ENCODE measurements around the gene ZNF397. TPM values are rescaled to one million over a fixed set of nuclear protein-coding genes. Genes with fewer than 3 reads are reported as not detected.

ZNF397 gene
- total RNA-seq, 1 experiment from 2014 or later, result 35.3 TPM

GRCh38 chr18:35252466-35252865 lies 11.6 kb downstream of the ZNF397 start:
- peaks cover 0 to 4% of the 10 kb centered on the region in 2 experiments; a peak in 3 of 5 replicates for H3K9me3 Mint-ChIP-seq

More at GRCh38 chr18:35252466-35252865, 11.6 kb downstream of the ZNF397 start:
- TF ChIP-seq, protein P1, sequence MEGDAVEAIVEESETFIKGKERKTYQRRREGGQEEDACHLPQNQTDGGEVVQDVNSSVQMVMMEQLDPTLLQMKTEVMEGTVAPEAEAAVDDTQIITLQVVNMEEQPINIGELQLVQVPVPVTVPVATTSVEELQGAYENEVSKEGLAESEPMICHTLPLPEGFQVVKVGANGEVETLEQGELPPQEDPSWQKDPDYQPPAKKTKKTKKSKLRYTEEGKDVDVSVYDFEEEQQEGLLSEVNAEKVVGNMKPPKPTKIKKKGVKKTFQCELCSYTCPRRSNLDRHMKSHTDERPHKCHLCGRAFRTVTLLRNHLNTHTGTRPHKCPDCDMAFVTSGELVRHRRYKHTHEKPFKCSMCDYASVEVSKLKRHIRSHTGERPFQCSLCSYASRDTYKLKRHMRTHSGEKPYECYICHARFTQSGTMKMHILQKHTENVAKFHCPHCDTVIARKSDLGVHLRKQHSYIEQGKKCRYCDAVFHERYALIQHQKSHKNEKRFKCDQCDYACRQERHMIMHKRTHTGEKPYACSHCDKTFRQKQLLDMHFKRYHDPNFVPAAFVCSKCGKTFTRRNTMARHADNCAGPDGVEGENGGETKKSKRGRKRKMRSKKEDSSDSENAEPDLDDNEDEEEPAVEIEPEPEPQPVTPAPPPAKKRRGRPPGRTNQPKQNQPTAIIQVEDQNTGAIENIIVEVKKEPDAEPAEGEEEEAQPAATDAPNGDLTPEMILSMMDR (conservative IDR thresholded peaks at IDR 0.05), result no peak
- H3T11ph ChIP-seq (ENCODE audit: low read length), result no peak overlapping the region
- no peaks in the 10 kb centered on the region for H3K4me1 ChIP-seq (ENCODE audit: insufficient read depth, low read length)
- no peak overlapping the region for H3K27ac ChIP-seq (ENCODE audit: insufficient read length, low read depth, low read length)
- no peak overlapping the region for H2BK15ac ChIP-seq (ENCODE audit: low read depth, low read length)
- no peaks in the 10 kb centered on the region for H3K23me2 ChIP-seq (ENCODE audit: insufficient read length, low read depth, low read length, poor library complexity, severe bottlenecking)
- H2AK5ac ChIP-seq (ENCODE audit: insufficient read length, low read length), result no peak overlapping the region
- no peak overlapping the region for H2BK120ac ChIP-seq (ENCODE audit: low read depth, low read length, poor library complexity, severe bottlenecking)
- peaks cover 53 to 77% (median 59%) of the 10 kb centered on the region in 3 experiments for H3K36me3 Mint-ChIP-seq (ENCODE audit: insufficient read depth in 1 of 3, low read depth in 3 of 3)
- no peak overlapping the region for H3K4ac ChIP-seq (ENCODE audit: low read depth, low read length)
- no peak overlapping the region for H4K91ac ChIP-seq (ENCODE audit: insufficient read length, low read depth, low read length)
- H3K4me2 ChIP-seq (ENCODE audit: insufficient read depth, insufficient read length, low read length), result no peak overlapping the region
- no peaks in the 10 kb centered on the region for H3K27me3 Mint-ChIP-seq (ENCODE audit: low read depth)
- H3K9me3 ChIP-seq (ENCODE audit: control insufficient read depth, low read depth, low read length), result no peaks in the 10 kb centered on the region
- H2BK20ac ChIP-seq (ENCODE audit: low read depth, low read length, poor library complexity, severe bottlenecking), result no peak overlapping the region
- H3K23ac ChIP-seq (ENCODE audit: insufficient read length, low read depth, low read length), result no peak overlapping the region
- no peaks in the 10 kb centered on the region for H3K79me1 ChIP-seq (ENCODE audit: insufficient read depth, low read depth, low read length, poor library complexity, severe bottlenecking)
- no peaks in the 10 kb centered on the region for H3K4me1 Mint-ChIP-seq
- H3K14ac ChIP-seq (ENCODE audit: insufficient read depth, low read length), result no peak overlapping the region
- H3K4me3 Mint-ChIP-seq, result no peak overlapping the region
- H2AFZ ChIP-seq (ENCODE audit: low read length), result no peak overlapping the region
- H4K5ac ChIP-seq (ENCODE audit: insufficient read length, low read depth, low read length), result no peak overlapping the region
- DNase-seq, result no peak
- no CpG with 5 or more reads among the region's 1 CpG for WGBS (ENCODE audit: extremely low coverage, insufficient read length, low lambda C conversion rate)
- H4K20me1 ChIP-seq (ENCODE audit: control insufficient read depth, insufficient read depth, insufficient read length), result no peaks in the 10 kb centered on the region
- H2BK12ac ChIP-seq (ENCODE audit: insufficient read length, low read depth, low read length), result no peak overlapping the region
- H4K8ac ChIP-seq (replicated peaks; ENCODE audit: insufficient read length, low read depth, low read length), result no peak overlapping the region
- H3K27ac Mint-ChIP-seq, result no peak overlapping the region
- no peaks in the 10 kb centered on the region for H3K79me2 ChIP-seq (ENCODE audit: insufficient read depth, low read length)
- no peak overlapping the region for H3K56ac ChIP-seq (ENCODE audit: insufficient read length, low read depth, low read length)
- no peak overlapping the region for H2BK5ac ChIP-seq (ENCODE audit: insufficient read length, low read length)
- H3K18ac ChIP-seq (ENCODE audit: insufficient read length, low read depth, low read length), result no peak overlapping the region
- H3K27me3 ChIP-seq (ENCODE audit: insufficient read depth, low read length), result no peaks in the 10 kb centered on the region; the same call in 1 of the 2 replicates
- H3K9ac ChIP-seq (ENCODE audit: extremely low read depth, insufficient read length, low read length), result no peak overlapping the region

Data from H9 (cell line).